ENCODE data around the gene GALNT2. TPM values are rescaled to one million over a fixed set of nuclear protein-coding genes. Genes with fewer than 3 reads are reported as not detected.

GALNT2 gene
- total and polyA plus RNA-seq, 2 of the 13 experiments (the other 11 are each of a cell fraction or from before 2014, with no cell fraction given), result 39.3 to 39.6 TPM

DNA sequence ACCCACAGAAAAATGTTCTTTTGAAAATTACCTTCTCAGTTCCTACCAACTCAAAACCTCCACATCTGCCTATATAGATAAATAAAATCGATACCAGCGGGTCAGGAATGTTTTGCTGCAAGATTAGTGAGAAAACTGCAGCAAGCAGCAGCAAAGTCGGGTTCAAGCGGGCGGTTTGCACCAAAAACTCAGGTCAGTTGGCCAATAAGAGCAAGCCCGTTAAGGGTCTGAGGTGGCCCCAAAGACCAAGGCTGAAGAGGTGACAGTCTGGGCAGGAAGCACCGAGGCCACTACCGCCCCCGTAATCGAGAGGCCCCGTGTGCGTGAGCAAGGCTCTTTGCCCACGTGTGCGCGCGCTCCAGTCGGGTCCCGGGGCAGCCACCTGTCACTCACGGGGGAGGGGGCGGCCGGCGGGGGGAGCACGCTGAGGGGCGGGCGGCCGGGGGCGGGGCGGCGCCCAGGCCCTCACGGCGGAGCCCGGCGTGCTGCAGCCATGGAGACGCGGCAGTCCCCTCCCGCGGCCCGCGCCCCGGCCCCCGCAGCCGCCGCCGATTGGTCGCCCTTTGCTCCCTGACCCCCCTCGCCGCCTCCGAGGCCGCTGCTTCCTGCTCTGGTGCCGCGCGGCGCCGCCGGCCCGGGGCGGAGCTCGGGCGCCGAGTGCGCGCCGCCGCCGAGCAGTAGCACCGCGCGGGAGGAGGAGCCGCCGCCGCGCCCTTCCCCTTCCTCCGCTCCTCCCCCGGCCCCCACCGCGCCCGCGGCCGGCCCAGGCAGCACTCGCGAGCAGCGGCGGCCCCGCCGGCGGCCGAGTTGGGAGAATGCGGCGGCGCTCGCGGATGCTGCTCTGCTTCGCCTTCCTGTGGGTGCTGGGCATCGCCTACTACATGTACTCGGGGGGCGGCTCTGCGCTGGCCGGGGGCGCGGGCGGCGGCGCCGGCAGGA lies at the start of gene GALNT2 (continued):
- TF ChIP-seq, protein P1, sequence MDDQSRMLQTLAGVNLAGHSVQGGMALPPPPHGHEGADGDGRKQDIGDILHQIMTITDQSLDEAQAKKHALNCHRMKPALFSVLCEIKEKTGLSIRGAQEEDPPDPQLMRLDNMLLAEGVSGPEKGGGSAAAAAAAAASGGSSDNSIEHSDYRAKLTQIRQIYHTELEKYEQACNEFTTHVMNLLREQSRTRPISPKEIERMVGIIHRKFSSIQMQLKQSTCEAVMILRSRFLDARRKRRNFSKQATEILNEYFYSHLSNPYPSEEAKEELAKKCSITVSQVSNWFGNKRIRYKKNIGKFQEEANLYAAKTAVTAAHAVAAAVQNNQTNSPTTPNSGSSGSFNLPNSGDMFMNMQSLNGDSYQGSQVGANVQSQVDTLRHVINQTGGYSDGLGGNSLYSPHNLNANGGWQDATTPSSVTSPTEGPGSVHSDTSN (CRISPR knock-in tag; IDR thresholded peaks at IDR 0.05; ENCODE audit: borderline replicate concordance), result no peak
- TF ChIP-seq ZNF562 (CRISPR knock-in tag; IDR thresholded peaks at IDR 0.05; ENCODE audit: borderline replicate concordance), result no peak
- no peak for TF ChIP-seq HNRNPL (IDR thresholded peaks at IDR 0.05; ENCODE audit: low read depth, low read length)
- peak; percentile 46; the same call in 1 of the 2 replicates for TF ChIP-seq HOXA3 (CRISPR knock-in tag; IDR thresholded peaks at IDR 0.05)
- peak; percentile 35; the same call in 1 of the 2 replicates for TF ChIP-seq DMAP1 (CRISPR knock-in tag; IDR thresholded peaks at IDR 0.05)
- TF ChIP-seq NCOA1 (CRISPR knock-in tag; IDR thresholded peaks at IDR 0.05), result no peak
- TF ChIP-seq HDAC2 (CRISPR knock-in tag; IDR thresholded peaks at IDR 0.05), result peak; percentile 44; the same call in 1 of the 2 replicates
- no peak for TF ChIP-seq ADNP (CRISPR knock-in tag; IDR thresholded peaks at IDR 0.05)
- no peak for TF ChIP-seq ISX (CRISPR knock-in tag; conservative IDR thresholded peaks at IDR 0.05)
- TF ChIP-seq ZNF124 (CRISPR knock-in tag; IDR thresholded peaks at IDR 0.05), result no peak
- TF ChIP-seq, protein P2, sequence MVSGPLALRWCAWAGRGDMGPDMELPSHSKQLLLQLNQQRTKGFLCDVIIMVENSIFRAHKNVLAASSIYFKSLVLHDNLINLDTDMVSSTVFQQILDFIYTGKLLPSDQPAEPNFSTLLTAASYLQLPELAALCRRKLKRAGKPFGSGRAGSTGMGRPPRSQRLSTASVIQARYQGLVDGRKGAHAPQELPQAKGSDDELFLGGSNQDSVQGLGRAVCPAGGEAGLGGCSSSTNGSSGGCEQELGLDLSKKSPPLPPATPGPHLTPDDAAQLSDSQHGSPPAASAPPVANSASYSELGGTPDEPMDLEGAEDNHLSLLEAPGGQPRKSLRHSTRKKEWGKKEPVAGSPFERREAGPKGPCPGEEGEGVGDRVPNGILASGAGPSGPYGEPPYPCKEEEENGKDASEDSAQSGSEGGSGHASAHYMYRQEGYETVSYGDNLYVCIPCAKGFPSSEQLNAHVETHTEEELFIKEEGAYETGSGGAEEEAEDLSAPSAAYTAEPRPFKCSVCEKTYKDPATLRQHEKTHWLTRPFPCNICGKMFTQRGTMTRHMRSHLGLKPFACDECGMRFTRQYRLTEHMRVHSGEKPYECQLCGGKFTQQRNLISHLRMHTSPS (CRISPR knock-in tag; IDR thresholded peaks at IDR 0.05; ENCODE audit: low read depth), result no peak
- TF ChIP-seq TCF7L2 (IDR thresholded peaks at IDR 0.05; ENCODE audit: low read depth, low read length), result no peak
- TF ChIP-seq, protein P3, sequence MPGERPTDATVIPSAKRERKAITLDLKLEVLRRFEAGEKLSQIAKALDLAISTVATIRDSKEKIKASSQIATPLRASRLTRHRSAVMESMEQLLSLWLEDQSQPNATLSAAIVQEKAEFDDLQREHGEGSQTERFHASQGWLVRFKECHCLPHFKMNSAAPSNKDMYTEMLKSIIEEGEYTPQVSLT (CRISPR knock-in tag; IDR thresholded peaks at IDR 0.05; ENCODE audit: borderline replicate concordance, low read depth), result no peak
- no peak for TF ChIP-seq ZNF724P (CRISPR knock-in tag; IDR thresholded peaks at IDR 0.05; ENCODE audit: borderline replicate concordance)
- no peak for TF ChIP-seq MBNL3 (CRISPR knock-in tag; conservative IDR thresholded peaks at IDR 0.05)
- TF ChIP-seq ZSCAN22 (CRISPR knock-in tag; IDR thresholded peaks at IDR 0.05), result no peak
- no peak for TF ChIP-seq ATM (IDR thresholded peaks at IDR 0.05; ENCODE audit: borderline replicate concordance)
- TF ChIP-seq, protein P4, sequence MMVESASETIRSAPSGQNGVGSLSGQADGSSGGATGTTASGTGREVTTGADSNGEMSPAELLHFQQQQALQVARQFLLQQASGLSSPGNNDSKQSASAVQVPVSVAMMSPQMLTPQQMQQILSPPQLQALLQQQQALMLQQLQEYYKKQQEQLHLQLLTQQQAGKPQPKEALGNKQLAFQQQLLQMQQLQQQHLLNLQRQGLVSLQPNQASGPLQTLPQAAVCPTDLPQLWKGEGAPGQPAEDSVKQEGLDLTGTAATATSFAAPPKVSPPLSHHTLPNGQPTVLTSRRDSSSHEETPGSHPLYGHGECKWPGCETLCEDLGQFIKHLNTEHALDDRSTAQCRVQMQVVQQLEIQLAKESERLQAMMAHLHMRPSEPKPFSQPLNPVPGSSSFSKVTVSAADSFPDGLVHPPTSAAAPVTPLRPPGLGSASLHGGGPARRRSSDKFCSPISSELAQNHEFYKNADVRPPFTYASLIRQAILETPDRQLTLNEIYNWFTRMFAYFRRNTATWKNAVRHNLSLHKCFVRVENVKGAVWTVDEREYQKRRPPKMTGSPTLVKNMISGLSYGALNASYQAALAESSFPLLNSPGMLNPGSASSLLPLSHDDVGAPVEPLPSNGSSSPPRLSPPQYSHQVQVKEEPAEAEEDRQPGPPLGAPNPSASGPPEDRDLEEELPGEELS (CRISPR knock-in tag; IDR thresholded peaks at IDR 0.05), result peak; percentile 25; the same call in 1 of the 2 replicates
- TF ChIP-seq GATA4 (IDR thresholded peaks at IDR 0.05; ENCODE audit: borderline replicate concordance, low read depth), result peak; percentile 38; the same call in 1 of the 2 replicates
- TF ChIP-seq HHEX (CRISPR knock-in tag; IDR thresholded peaks at IDR 0.05), result no peak
- no peak for TF ChIP-seq ZNF317 (CRISPR knock-in tag; IDR thresholded peaks at IDR 0.05)
- TF ChIP-seq, protein P5, sequence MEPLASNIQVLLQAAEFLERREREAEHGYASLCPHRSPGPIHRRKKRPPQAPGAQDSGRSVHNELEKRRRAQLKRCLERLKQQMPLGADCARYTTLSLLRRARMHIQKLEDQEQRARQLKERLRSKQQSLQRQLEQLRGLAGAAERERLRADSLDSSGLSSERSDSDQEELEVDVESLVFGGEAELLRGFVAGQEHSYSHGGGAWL (CRISPR knock-in tag; IDR thresholded peaks at IDR 0.05), result no peak
- TF ChIP-seq, protein P6, sequence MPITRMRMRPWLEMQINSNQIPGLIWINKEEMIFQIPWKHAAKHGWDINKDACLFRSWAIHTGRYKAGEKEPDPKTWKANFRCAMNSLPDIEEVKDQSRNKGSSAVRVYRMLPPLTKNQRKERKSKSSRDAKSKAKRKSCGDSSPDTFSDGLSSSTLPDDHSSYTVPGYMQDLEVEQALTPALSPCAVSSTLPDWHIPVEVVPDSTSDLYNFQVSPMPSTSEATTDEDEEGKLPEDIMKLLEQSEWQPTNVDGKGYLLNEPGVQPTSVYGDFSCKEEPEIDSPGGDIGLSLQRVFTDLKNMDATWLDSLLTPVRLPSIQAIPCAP (CRISPR knock-in tag; IDR thresholded peaks at IDR 0.05; ENCODE audit: low read depth), result no peak

Data from HepG2 (cell line).